Chondrocyte (in vitro differentiated cells): Measurements from ENCODE around the gene TEX36. TPM values are rescaled to one million over a fixed set of nuclear protein-coding genes. Genes with fewer than 3 reads are reported as not detected.

Experiments
- DNase-seq: peaks from one replicate; pipeline ENCODE4 v3.0.0; 2021; ENCODE audit warnings: mixed read lengths, low spot score
- H3K27ac Mint-ChIP-seq: one replicate; pipeline ENCODE4 v1.8.0; 2021; ENCODE audit warnings: mild to moderate bottlenecking, moderate library complexity, mixed read lengths; ENCODE audit not compliant: unreplicated experiment
- H3K27me3 Mint-ChIP-seq: 2 replicates; pipeline ENCODE4 v1.8.0; 2021; ENCODE audit warnings: low read depth, mixed read lengths
- H3K36me3 Mint-ChIP-seq: 2 replicates; pipeline ENCODE4 v1.8.0; 2021; ENCODE audit warnings: low read depth, mixed read lengths
- H3K4me1 Mint-ChIP-seq: 2 replicates; pipeline ENCODE4 v1.8.0; 2021; ENCODE audit warnings: low read depth, mild to moderate bottlenecking, mixed read lengths
- H3K4me3 Mint-ChIP-seq: one replicate; pipeline ENCODE4 v1.8.0; 2021; ENCODE audit warnings: mild to moderate bottlenecking, moderate library complexity, mixed read lengths; ENCODE audit not compliant: unreplicated experiment
- H3K9me3 Mint-ChIP-seq: 2 replicates; pipeline ENCODE4 v1.8.0; 2021; ENCODE audit warnings: low read depth, mixed read lengths
- long read RNA-seq: library from polyadenylated mRNA; stranded (forward); transcript quantifications from one replicate; pipeline ENCODE4 v2.0.0, GENCODE V29; 2021
- total RNA-seq: library from RNA; stranded (reverse); gene quantifications from 3 replicates; pipeline ENCODE4 v1.2.1, GENCODE V29; 2021
- TF ChIP-seq, protein P1 (sequence below): fragments of 200-600 bp; sonication (generic); IDR thresholded peaks from 2 replicates; pipeline ENCODE4 v1.5.0; 2021; ENCODE audit warnings: antibody characterized with exemption, mild to moderate bottlenecking, moderate library complexity

TEX36 gene, protein sequence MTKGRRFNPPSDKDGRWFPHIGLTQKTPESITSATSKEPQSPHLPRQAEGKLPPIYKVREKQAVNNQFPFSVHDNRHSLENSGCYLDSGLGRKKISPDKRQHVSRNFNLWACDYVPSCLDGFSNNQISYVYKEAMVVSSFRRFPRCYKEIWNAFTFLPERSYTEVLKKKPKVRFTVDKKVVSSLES
- not detected in 3 replicates for total RNA-seq
- long read RNA-seq: 0 reads

DNA sequence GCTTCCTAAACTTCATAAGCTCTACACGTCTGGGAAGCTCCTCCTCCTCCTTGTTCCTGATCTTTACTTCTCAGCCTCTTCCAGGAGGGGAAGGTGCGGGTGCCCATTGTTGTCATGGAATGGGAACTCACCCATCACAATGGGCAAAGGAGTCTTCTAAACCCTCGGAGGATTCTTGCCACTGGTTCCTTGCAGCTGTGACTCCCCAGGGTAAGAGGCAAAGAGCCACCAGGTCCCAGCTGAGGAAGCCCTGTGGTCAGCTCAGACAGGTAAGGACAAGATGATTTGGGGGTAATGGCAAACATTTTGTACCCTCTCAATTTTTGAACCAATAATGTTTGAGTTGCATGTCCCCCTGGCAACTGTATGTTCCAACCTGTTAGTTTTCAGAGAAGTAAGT, at the start of gene TEX36:
TEX36 (minus strand) TSS at position 101 of the 400 bp plus-strand sequence. CDS start 174 bp downstream, outside the sequence.
- Mint-ChIP-seq H3K4me1 (no peaks in the 10 kb centered on the region), H3K36me3 (no peaks in the 10 kb centered on the region), H3K9me3 (peaks cover 2% of the 10 kb centered on the region), H3K4me3 (no peak within 1 kb of the TSS), H3K27ac (no peak within 1 kb of the TSS), H3K27me3 (peaks cover 25% of the 10 kb centered on the region)
- no peak for DNase-seq
- TF ChIP-seq, protein P1, sequence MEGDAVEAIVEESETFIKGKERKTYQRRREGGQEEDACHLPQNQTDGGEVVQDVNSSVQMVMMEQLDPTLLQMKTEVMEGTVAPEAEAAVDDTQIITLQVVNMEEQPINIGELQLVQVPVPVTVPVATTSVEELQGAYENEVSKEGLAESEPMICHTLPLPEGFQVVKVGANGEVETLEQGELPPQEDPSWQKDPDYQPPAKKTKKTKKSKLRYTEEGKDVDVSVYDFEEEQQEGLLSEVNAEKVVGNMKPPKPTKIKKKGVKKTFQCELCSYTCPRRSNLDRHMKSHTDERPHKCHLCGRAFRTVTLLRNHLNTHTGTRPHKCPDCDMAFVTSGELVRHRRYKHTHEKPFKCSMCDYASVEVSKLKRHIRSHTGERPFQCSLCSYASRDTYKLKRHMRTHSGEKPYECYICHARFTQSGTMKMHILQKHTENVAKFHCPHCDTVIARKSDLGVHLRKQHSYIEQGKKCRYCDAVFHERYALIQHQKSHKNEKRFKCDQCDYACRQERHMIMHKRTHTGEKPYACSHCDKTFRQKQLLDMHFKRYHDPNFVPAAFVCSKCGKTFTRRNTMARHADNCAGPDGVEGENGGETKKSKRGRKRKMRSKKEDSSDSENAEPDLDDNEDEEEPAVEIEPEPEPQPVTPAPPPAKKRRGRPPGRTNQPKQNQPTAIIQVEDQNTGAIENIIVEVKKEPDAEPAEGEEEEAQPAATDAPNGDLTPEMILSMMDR: no peak

GRCh38 chr10:125727436-125727835, 44.5 kb upstream of the TEX36 start:
- no peaks in the 10 kb centered on the region for H3K9me3 Mint-ChIP-seq
- no peaks in the 10 kb centered on the region for H3K4me1 Mint-ChIP-seq
- DNase-seq: no peak
- no peaks in the 10 kb centered on the region for H3K27me3 Mint-ChIP-seq
- H3K36me3 Mint-ChIP-seq: peaks cover 52% of the 10 kb centered on the region
- H3K27ac Mint-ChIP-seq: no peak overlapping the region
- no peak overlapping the region for H3K4me3 Mint-ChIP-seq
- TF ChIP-seq, protein P1: no peak

DNA sequence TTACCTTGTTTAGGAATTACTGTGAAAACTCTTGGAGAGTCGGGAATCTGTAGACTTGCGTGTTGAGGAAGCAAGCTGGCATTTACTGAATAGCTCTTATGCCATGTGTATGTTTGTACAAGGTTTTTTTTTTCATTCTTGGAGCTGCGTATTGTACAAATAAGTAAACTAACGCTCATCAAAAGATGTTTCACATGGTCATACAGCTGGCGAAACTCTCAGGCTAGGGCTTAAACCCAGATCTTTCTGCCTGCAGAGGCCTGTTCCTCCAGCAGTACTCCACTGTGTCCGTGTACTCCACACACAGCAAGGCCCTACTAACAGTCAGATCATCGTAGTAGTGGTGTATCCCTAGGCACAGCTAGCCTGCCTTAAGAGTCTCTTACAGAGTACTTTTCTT, 44.0 kb upstream of the TEX36 start:
- Mint-ChIP-seq H3K4me1 (peaks cover under 1% of the 10 kb centered on the region), H3K27me3 (no peaks in the 10 kb centered on the region), H3K4me3 (no peak overlapping the region), H3K9me3 (no peaks in the 10 kb centered on the region), H3K27ac (no peak overlapping the region), H3K36me3 (peaks cover 47% of the 10 kb centered on the region)
- TF ChIP-seq, protein P1: no peak
- DNase-seq: no peak

GRCh38 chr10:125722811-125723210, 39.8 kb upstream of the TEX36 start:
- Mint-ChIP-seq H3K4me3 (no peak overlapping the region), H3K4me1 (peaks cover 25% of the 10 kb centered on the region), H3K27me3 (no peaks in the 10 kb centered on the region), H3K27ac (no peak overlapping the region), H3K36me3 (peaks cover 29% of the 10 kb centered on the region), H3K9me3 (no peaks in the 10 kb centered on the region)
- no peak for DNase-seq
- TF ChIP-seq, protein P1: no peak

DNA sequence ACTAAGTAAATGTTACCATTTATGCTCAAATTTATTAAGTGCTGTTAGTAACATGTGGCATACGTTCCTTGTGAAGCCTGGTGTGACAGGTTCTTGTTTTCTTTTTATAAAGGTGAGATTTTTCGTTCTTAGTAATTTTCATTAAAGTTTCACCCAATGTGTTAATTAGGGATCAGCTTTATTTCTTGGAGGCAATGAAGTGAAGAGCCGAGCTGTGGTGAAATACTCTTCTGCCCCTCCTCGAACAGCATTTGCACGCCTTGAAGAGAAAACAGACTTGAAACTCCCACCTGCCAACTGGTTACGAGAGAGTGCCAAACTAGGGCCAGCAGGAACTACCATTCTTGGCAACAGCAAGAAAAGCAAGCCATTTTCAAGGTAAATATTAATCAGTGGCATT, 38.1 kb upstream of the TEX36 start:
- TF ChIP-seq, protein P1: no peak
- H3K9me3 Mint-ChIP-seq: no peaks in the 10 kb centered on the region
- DNase-seq: no peak
- H3K36me3 Mint-ChIP-seq: peaks cover 22% of the 10 kb centered on the region
- H3K4me1 Mint-ChIP-seq: peaks cover 25% of the 10 kb centered on the region
- H3K27me3 Mint-ChIP-seq: no peaks in the 10 kb centered on the region
- H3K4me3 Mint-ChIP-seq: peak overlapping the region; percentile 46
- H3K27ac Mint-ChIP-seq: no peak overlapping the region
